ENCODE data around the gene TXNL4B.

Gene TXNL4B

GRCh38 chr16:72124148-72124547, 30.7 kb upstream of the TXNL4B start:
- no peak overlapping the region for H3K27ac Mint-ChIP-seq
- H3K36me3 Mint-ChIP-seq (ENCODE audit: low read depth), result no peaks in the 10 kb centered on the region
- H3K27me3 Mint-ChIP-seq (ENCODE audit: low read depth), result no peaks in the 10 kb centered on the region
- DNase-seq (ENCODE audit: low spot score), result no peak
- H3K4me1 Mint-ChIP-seq (ENCODE audit: low read depth), result no peaks in the 10 kb centered on the region
- H3K9me3 Mint-ChIP-seq, result no peaks in the 10 kb centered on the region
- no peak overlapping the region for H3K4me3 Mint-ChIP-seq

DNA sequence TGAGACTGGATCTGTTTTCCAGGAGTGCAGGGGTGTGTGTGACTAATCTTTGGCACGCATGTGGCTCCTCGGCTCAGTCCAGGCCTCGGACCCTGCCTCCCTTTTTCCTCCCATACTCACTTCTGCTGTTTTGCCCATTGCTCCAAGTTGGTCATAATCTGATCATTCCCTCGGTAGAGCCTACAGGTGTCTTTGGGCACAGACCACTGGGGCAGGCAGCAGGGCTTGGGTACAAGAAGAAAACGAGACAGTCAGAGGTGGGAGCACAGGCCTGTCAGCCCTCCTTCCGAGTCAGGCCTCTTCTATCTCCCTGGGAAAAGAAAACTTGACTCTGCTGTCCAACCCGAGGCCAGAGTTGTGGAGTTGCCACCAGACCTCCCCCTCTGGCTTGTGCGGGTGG, 30.0 kb upstream of the TXNL4B start:
- no peaks in the 10 kb centered on the region for H3K4me1 Mint-ChIP-seq (ENCODE audit: low read depth)
- H3K36me3 Mint-ChIP-seq (ENCODE audit: low read depth), result no peaks in the 10 kb centered on the region
- no peak for DNase-seq (ENCODE audit: low spot score)
- H3K4me3 Mint-ChIP-seq, result no peak overlapping the region
- no peak overlapping the region for H3K27ac Mint-ChIP-seq
- H3K9me3 Mint-ChIP-seq, result no peaks in the 10 kb centered on the region
- H3K27me3 Mint-ChIP-seq (ENCODE audit: low read depth), result no peaks in the 10 kb centered on the region

- no peaks in the 10 kb centered on the region for H3K4me1 Mint-ChIP-seq (ENCODE audit: low read depth)
- DNase-seq (ENCODE audit: low spot score), result no peak
- no peaks in the 10 kb centered on the region for H3K27me3 Mint-ChIP-seq (ENCODE audit: low read depth)
- no peak overlapping the region for H3K4me3 Mint-ChIP-seq
- no peak overlapping the region for H3K27ac Mint-ChIP-seq
- no peaks in the 10 kb centered on the region for H3K9me3 Mint-ChIP-seq
- H3K36me3 Mint-ChIP-seq (ENCODE audit: low read depth), result no peaks in the 10 kb centered on the region
Observed at GRCh38 chr16:72122916-72123315, 29.5 kb upstream of the TXNL4B start.

GRCh38 chr16:72122308-72122707, 28.9 kb upstream of the TXNL4B start:
- no peak for DNase-seq (ENCODE audit: low spot score)
- Mint-ChIP-seq H3K4me1 (ENCODE audit: low read depth) (no peaks in the 10 kb centered on the region), H3K4me3 (no peak overlapping the region), H3K9me3 (no peaks in the 10 kb centered on the region), H3K36me3 (ENCODE audit: low read depth) (no peaks in the 10 kb centered on the region), H3K27me3 (ENCODE audit: low read depth) (no peaks in the 10 kb centered on the region), H3K27ac (no peak overlapping the region)

DNA sequence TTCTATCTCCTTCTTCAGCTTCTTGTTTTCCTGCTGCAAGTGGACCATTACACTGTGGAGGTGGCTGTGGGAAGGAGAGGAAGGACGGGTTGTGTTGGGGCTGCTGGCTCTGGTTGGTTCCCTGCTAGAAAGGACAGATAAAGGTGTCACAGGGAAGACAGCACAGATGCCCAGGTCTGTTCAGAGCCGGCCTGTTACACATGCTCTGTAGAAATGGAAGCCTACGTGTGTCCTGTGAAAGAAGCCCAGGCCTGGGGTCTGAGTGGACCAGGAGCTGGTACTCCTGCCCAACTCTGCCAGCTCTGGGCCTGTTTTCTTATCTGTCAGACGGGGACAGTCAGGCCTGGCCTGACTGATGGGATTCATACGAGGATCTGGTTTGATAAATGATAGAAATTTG, 26.6 kb upstream of the TXNL4B start:
- Mint-ChIP-seq H3K4me3 (no peak overlapping the region), H3K36me3 (ENCODE audit: low read depth) (no peaks in the 10 kb centered on the region), H3K27me3 (ENCODE audit: low read depth) (no peaks in the 10 kb centered on the region), H3K27ac (no peak overlapping the region), H3K4me1 (ENCODE audit: low read depth) (no peaks in the 10 kb centered on the region), H3K9me3 (no peaks in the 10 kb centered on the region)
- DNase-seq (ENCODE audit: low spot score), result no peak

DNA sequence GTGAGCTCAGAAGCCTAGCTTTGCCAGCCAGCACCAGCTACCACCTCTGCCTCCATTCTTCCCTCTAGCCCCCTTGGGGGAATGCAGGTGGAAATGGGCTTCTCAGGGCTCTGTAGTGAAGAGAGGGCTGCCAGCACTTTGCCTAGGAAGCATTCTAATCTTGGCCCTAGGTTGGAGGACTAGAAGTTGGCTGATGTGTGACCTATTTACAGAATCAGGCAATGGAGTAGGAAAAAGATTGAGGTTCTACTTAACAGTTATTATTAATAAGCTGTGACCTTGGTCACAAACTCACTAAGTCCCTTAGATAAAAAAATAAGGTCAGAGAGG, 20.2 kb upstream of the TXNL4B start:
- no peaks in the 10 kb centered on the region for H3K9me3 Mint-ChIP-seq
- no peak overlapping the region for H3K4me3 Mint-ChIP-seq
- no peak overlapping the region for H3K27ac Mint-ChIP-seq
- DNase-seq (ENCODE audit: low spot score), result no peak
- H3K4me1 Mint-ChIP-seq (ENCODE audit: low read depth), result no peaks in the 10 kb centered on the region
- peaks cover 28% of the 10 kb centered on the region for H3K36me3 Mint-ChIP-seq (ENCODE audit: low read depth)
- H3K27me3 Mint-ChIP-seq (ENCODE audit: low read depth), result no peaks in the 10 kb centered on the region

GRCh38 chr16:72112906-72113615, 19.6 kb upstream of the TXNL4B start:
- H3K9me3 Mint-ChIP-seq, result no peaks in the 10 kb centered on the region

DNA sequence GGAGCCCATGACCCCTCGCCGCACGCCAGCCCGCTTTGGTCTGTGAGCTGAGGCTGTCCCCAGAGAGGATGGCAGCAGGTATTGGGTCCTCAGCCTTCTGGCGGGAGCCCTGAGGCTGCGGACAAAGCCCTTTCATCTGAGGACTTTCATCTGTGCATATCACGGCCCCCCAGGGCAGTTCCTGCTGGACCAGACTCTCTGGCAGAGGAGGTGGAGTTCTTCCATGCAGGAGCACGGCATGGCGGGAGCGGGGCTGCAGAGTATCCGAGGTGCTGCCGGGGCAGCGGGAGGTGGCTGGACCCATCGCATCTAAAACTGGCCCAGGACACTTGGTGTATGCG, 19.0 kb upstream of the TXNL4B start:
- H3K27ac Mint-ChIP-seq, result no peak overlapping the region
- no peak overlapping the region for H3K4me3 Mint-ChIP-seq
- no peaks in the 10 kb centered on the region for H3K27me3 Mint-ChIP-seq (ENCODE audit: low read depth)
- H3K36me3 Mint-ChIP-seq (ENCODE audit: low read depth), result peaks cover 35% of the 10 kb centered on the region
- no peak for DNase-seq (ENCODE audit: low spot score)
- H3K9me3 Mint-ChIP-seq, result no peaks in the 10 kb centered on the region
- no peaks in the 10 kb centered on the region for H3K4me1 Mint-ChIP-seq (ENCODE audit: low read depth)

More at GRCh38 chr16:72112906-72113615, 19.6 kb upstream of the TXNL4B start:
- Mint-ChIP-seq H3K4me3 (no peak overlapping the region), H3K27ac (no peak overlapping the region), H3K4me1 (ENCODE audit: low read depth) (no peaks in the 10 kb centered on the region), H3K27me3 (ENCODE audit: low read depth) (no peaks in the 10 kb centered on the region), H3K36me3 (ENCODE audit: low read depth) (peaks cover 30% of the 10 kb centered on the region)
- no peak for DNase-seq (ENCODE audit: low spot score)

DNA sequence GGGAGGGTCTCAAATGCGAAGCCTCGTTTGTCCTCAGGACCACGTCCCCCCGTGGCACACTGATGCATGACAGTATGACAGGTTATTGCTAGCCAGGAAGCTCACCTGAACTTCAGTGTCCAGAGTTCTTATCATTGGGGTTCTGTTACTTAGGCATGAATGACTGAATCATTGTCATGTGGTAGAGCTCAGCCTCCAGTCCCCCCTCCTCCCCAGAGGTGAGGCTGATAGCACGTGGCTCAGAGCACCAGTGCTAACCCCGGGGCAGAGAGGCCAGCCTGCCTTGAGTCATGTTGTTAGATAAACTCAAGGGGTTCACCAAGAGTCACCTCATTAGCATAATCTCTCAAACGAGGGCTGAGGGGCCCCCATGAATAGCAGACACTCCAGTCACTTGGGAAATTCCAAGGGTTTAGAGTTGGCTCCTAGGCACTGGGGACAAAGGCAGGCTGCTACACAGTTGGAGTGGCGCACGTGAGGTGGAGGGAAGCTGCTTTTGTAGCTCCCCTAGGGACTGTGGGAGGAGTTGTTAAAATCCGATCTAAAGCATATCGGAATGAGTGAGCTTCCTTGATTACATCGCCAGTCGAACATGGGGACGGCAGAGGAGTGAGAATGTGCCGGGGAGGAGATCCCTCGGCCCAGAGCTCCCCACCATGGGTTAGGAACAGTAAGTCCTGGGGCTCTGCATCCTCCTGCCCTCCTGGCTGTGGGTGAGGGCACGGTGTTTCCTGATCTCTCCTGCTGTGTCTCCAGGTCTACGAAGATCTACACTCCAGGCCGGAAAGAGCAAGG, 18.4 kb upstream of the TXNL4B start:
- no peaks in the 10 kb centered on the region for H3K9me3 Mint-ChIP-seq
- H3K36me3 Mint-ChIP-seq (ENCODE audit: low read depth), result peaks cover 37% of the 10 kb centered on the region
- DNase-seq (ENCODE audit: low spot score), result no peak
- no peaks in the 10 kb centered on the region for H3K4me1 Mint-ChIP-seq (ENCODE audit: low read depth)
- no peaks in the 10 kb centered on the region for H3K27me3 Mint-ChIP-seq (ENCODE audit: low read depth)
- H3K4me3 Mint-ChIP-seq, result no peak overlapping the region
- no peak overlapping the region for H3K27ac Mint-ChIP-seq

DNA sequence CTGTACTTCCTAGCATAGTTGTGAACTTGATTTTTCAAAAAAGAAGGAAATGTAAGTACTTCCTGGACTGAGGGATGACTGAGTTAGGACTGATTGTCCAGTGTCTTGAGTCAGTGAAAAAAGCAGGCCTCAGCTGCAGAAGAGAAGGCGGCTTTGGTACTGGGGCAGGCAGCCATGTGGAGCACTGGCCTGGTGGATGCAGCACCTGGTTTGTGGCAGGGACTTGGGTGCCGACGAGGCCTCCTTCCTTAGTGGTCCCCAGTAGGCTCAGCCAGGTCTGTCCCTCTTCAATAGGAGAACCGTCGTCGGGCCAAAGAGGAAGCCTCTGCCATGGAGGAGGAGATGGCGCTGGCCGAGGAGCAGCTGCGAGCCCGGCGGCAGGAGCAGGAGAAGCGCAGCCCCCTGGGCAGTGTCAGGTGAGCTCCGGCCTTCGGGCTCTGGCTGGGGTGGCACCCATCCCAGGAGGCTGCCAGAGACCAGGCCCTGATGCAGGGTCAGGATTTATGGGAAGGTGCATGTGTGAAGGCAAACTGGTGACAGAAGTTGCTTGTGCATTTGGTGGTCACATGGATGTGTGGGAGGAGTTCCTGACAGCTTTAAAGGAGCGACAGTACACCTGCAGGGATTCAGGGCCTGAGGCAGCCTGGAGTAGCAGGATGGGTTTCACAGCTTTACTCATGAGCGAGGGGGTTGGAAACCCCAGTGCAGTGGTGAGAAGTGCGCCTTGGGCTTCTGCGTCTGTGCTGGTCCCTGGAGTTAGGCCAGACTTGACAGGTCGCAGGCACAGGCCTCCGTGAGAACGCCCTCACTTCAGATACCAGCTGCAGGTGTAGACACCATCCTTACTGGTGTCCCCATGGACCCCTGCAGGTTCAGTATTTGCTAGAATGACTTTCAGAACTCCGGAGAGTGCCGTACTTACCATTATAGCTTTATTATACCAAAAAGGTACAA, 17.5 kb upstream of the TXNL4B start:
- no peaks in the 10 kb centered on the region for H3K27me3 Mint-ChIP-seq (ENCODE audit: low read depth)
- DNase-seq (ENCODE audit: low spot score), result no peak
- no peaks in the 10 kb centered on the region for H3K9me3 Mint-ChIP-seq
- H3K4me1 Mint-ChIP-seq (ENCODE audit: low read depth), result no peaks in the 10 kb centered on the region
- no peak overlapping the region for H3K27ac Mint-ChIP-seq
- peaks cover 43% of the 10 kb centered on the region for H3K36me3 Mint-ChIP-seq (ENCODE audit: low read depth)
- H3K4me3 Mint-ChIP-seq, result no peak overlapping the region

- no peak for DNase-seq (ENCODE audit: low spot score)
- Mint-ChIP-seq H3K27me3 (ENCODE audit: low read depth) (no peaks in the 10 kb centered on the region), H3K4me1 (ENCODE audit: low read depth) (no peaks in the 10 kb centered on the region), H3K4me3 (no peak overlapping the region), H3K27ac (no peak overlapping the region), H3K9me3 (no peaks in the 10 kb centered on the region), H3K36me3 (ENCODE audit: low read depth) (peaks cover 52% of the 10 kb centered on the region)
Observed at GRCh38 chr16:72109966-72110530, 16.6 kb upstream of the TXNL4B start.

- Mint-ChIP-seq H3K27ac (no peak overlapping the region), H3K9me3 (no peaks in the 10 kb centered on the region), H3K36me3 (ENCODE audit: low read depth) (peaks cover 58% of the 10 kb centered on the region), H3K4me3 (no peak overlapping the region), H3K27me3 (ENCODE audit: low read depth) (no peaks in the 10 kb centered on the region), H3K4me1 (ENCODE audit: low read depth) (no peaks in the 10 kb centered on the region)
- DNase-seq (ENCODE audit: low spot score), result no peak
Observed at GRCh38 chr16:72109300-72109699, 15.9 kb upstream of the TXNL4B start.

DNA sequence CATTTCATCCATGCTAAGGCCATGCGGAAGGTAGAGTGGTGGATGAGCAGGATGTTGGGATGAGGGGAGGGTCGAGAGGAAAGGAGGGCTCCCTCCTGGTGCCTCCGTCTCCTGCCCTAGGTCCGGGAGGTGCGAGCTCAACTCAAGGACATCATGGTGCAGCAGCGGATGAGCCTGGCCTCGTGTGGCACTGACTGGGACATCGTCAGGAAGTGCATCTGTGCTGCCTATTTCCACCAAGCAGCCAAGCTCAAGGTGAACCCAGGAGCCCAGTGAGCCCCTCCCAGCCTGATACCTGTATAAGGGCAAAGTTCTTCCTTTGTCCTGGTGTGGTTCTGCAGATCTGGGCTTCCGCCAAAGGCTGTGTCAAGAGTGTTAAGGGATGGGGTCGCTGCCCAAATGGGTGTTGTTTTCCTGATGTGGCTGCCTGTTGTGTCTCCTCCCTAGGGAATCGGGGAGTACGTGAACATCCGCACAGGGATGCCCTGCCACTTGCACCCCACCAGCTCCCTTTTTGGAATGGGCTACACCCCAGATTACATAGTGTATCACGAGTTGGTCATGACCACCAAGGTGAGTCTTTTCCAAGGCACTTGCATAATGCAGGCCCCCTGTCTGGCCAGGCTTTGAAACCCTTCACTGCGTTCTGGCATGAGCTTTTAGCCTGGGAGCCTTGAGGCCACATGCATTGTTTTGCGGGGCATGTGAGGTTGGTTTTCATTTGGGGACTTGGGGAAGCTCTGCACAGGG, 15.1 kb upstream of the TXNL4B start:
- Mint-ChIP-seq H3K4me1 (ENCODE audit: low read depth) (no peaks in the 10 kb centered on the region), H3K36me3 (ENCODE audit: low read depth) (peaks cover 63% of the 10 kb centered on the region), H3K9me3 (no peaks in the 10 kb centered on the region), H3K4me3 (no peak overlapping the region), H3K27me3 (ENCODE audit: low read depth) (no peaks in the 10 kb centered on the region), H3K27ac (no peak overlapping the region)
- no peak for DNase-seq (ENCODE audit: low spot score)
